K562 (cell line): ENCODE data around the gene KMO. TPM values are rescaled to one million over a fixed set of nuclear protein-coding genes. Genes with fewer than 3 reads are reported as not detected.
A peak's percentile ranks its signal among the peaks of the same experiment; 100 is the strongest.

Experiments used
- ATAC-seq: fragments of 200-7000 bp; cut with Tn5 transposase; 3 replicates; pipeline ENCODE4 v1.9.1; 2020; ENCODE audit warnings: moderate library complexity
- BruUV-seq: library from RNA; stranded (reverse); fragments of 400-500 nt; replicated peaks from 2 replicates; lab custom pipeline; 2021; lab: Mats Ljungman, UMichigan
- CTCF ChIA-PET: fragments of 300-600 bp; formaldehyde crosslinking; extraction: SDS; loops from one replicate; lab custom pipeline; 2021; ENCODE audit warnings: low intra/inter-chr PET ratio; lab: Yijun Ruan, JAX
- POLR2A ChIA-PET: fragments of 300-600, 350-650 bp; sonication (Branson Sonifier 250); formaldehyde crosslinking; extraction: SDS; loops from one replicate; lab custom pipeline; 2021; ENCODE audit warnings: antibody characterized with exemption, inconsistent platforms; lab: Yijun Ruan, JAX
- DNase-seq, 4 experiments: peaks; one replicate each; pipeline versions ENCODE4 v3.0.0 to v3.0.0-alpha.2; 2011 to 2018; ENCODE audit warnings: low spot score in 3 of 4, mixed read lengths in 3 of 4; ENCODE audit errors: extremely low read depth in 1 of 4
- FAIRE-seq: peaks from 2 replicates; lab custom pipeline; 2011; peaks lifted over from hg19 to GRCh38; lab: Jason Lieb, UNC
- H2AFZ ChIP-seq: 2 replicates; pipeline ENCODE4 v1.6.0; 2011; ENCODE audit warnings: low read depth, low read length, control low read depth, inconsistent platforms
- H3K27ac ChIP-seq: fragments of 200-600 bp; 3 replicates; pipeline ENCODE4 v1.8.0; 2011; ENCODE audit warnings: low read depth, mild to moderate bottlenecking, control low read depth, inconsistent platforms, low read length, moderate library complexity, mixed read lengths; ENCODE audit errors: extremely low read depth
- H3K27me3 ChIP-seq, 2 experiments: fragments of 300-600 bp in 1 of 2; 2 replicates in 1 of 2; 3 replicates in 1 of 2; pipeline versions ENCODE4 v1.6.0 to v1.8.0; 2011; ENCODE audit warnings: inconsistent platforms in 2 of 2, low read length in 2 of 2, mild to moderate bottlenecking in 1 of 2, mixed read lengths in 1 of 2, moderate library complexity in 1 of 2; ENCODE audit not compliant: control insufficient read depth in 2 of 2, insufficient read depth in 2 of 2
- H3K36me3 ChIP-seq: fragments of 300-600 bp; 3 replicates; pipeline ENCODE4 v1.8.0; 2011; ENCODE audit warnings: mild to moderate bottlenecking, low read length, inconsistent platforms; ENCODE audit not compliant: control insufficient read depth, insufficient read depth
- H3K4me1 ChIP-seq, 2 experiments: fragments of 200-600 bp in 1 of 2; replicated peaks in 1 of 2; 2 replicates in 1 of 2; 3 replicates in 1 of 2; pipeline versions ENCODE4 v1.5.1 to v1.8.0; 2011; ENCODE audit warnings: inconsistent platforms in 2 of 2, low read length in 2 of 2, mild to moderate bottlenecking in 1 of 2, mixed read lengths in 1 of 2, moderate library complexity in 1 of 2; ENCODE audit not compliant: control insufficient read depth in 2 of 2, insufficient read depth in 2 of 2
- H3K4me2 ChIP-seq: 2 replicates; pipeline ENCODE4 v1.6.1; 2011; ENCODE audit warnings: low read length, control low read depth, inconsistent platforms, mixed read lengths; ENCODE audit not compliant: insufficient read depth
- H3K4me3 ChIP-seq: fragments of 200-600 bp; sonication (generic), shearing (Covaris generic); 2 replicates; pipeline ENCODE4 v1.5.1; 2016; ENCODE audit warnings: control low read depth, inconsistent platforms
- H3K79me2 ChIP-seq: fragments of 200-600 bp; 3 replicates; pipeline ENCODE4 v1.8.0; 2011; ENCODE audit warnings: low read length, inconsistent platforms; ENCODE audit not compliant: control insufficient read depth, insufficient read depth
- H3K9ac ChIP-seq, 2 experiments: 2 replicates each; pipeline versions ENCODE4 v1.6.0 to v1.6.1; 2011; ENCODE audit warnings: low read depth in 2 of 2, low read length in 2 of 2, control low read depth in 1 of 2, inconsistent platforms in 1 of 2, mild to moderate bottlenecking in 1 of 2, mixed read lengths in 1 of 2; ENCODE audit not compliant: insufficient read depth in 1 of 2
- H3K9me1 ChIP-seq: one replicate; pipeline ENCODE4 v1.6.0; 2011; ENCODE audit warnings: inconsistent platforms, mild to moderate bottlenecking, low read length, moderate library complexity; ENCODE audit not compliant: control insufficient read depth, insufficient read depth
- H3K9me3 ChIP-seq: replicated peaks from 2 replicates; pipeline ENCODE4 v1.5.1; 2011; ENCODE audit warnings: low read depth, low read length, inconsistent platforms; ENCODE audit not compliant: control insufficient read depth, insufficient read depth
- H4K20me1 ChIP-seq: replicated peaks from 2 replicates; pipeline ENCODE4 v1.6.1; 2011; ENCODE audit warnings: low read length, inconsistent platforms, mixed read lengths; ENCODE audit not compliant: control insufficient read depth, insufficient read depth
- ATF2 ChIP-seq: sonication (generic); formaldehyde crosslinking; IDR thresholded peaks from 2 replicates; pipeline ENCODE4 v1.8.1; 2022; ENCODE audit warnings: missing genetic modification reagents
- CUX1 ChIP-seq: fragments of 200-800 bp; sonication (Bioruptor generic); IDR thresholded peaks from 2 replicates; pipeline ENCODE4 v1.6.1; 2016; ENCODE audit warnings: missing genetic modification characterization, missing compliant biosample characterization
- PRPF4 ChIP-seq: fragments of 200-400 bp; formaldehyde crosslinking; IDR thresholded peaks from one replicate; pipeline ENCODE4 v1.6.1; 2017; ENCODE audit warnings: low read length, low read depth, mild to moderate bottlenecking; ENCODE audit not compliant: insufficient read depth, poor library complexity, severe bottlenecking
- RBM22 ChIP-seq: fragments of 200-400 bp; formaldehyde crosslinking; IDR thresholded peaks from 2 replicates; pipeline ENCODE4 v1.6.1; 2018; ENCODE audit warnings: low read length, low read depth; ENCODE audit not compliant: poor library complexity, severe bottlenecking
- USF1 ChIP-seq: sonication (generic); formaldehyde crosslinking; IDR thresholded peaks from 2 replicates; pipeline ENCODE4 v1.9.0; 2022; ENCODE audit warnings: mild to moderate bottlenecking, missing genetic modification reagents
- ZNF707 ChIP-seq: fragments of 250-450 bp; sonication (Bioruptor Pico); conservative IDR thresholded peaks from 2 replicates; pipeline ENCODE4 v1.8.0; 2022; ENCODE audit warnings: inconsistent platforms, mild to moderate bottlenecking, moderate library complexity
- WGBS: fragments of 100-300 bp; shearing (Covaris generic); methylation state at CpG from one replicate; pipeline ENCODE4 v1.1.6; 2016; ENCODE audit warnings: low coverage, mixed read lengths; ENCODE audit not compliant: insufficient coverage; ENCODE audit errors: missing lambda C conversion rate; 5-methylcytosine and 5-hydroxymethylcytosine counted together
- in situ Hi-C: fragments of 300-500 bp; cut with MboI; formaldehyde crosslinking; loops from 4 replicates; pipeline ENCODE4 v1.15.0; 2018; ENCODE audit warnings: inconsistent platforms, mixed read lengths
- intact Hi-C: fragments of 100-400 bp; cut with micrococcal nuclease; formaldehyde crosslinking; loops from 2 replicates; pipeline ENCODE4 v1.14.2; 2022
- polyA plus RNA-seq, 8 experiments: library from polyadenylated mRNA; depleted of rRNA in 4 of 8; stranded (reverse) in 5 of 8; unstranded in 3 of 8; fragments of >200 nt; fragmentation: Nextera tagmentation in 2 of 8; fragmentation: Illumina TruSeq in 1 of 8; extraction: Ambion mirVana in 2 of 8; extraction: Trizol in 1 of 8; gene quantifications; 2 replicates each; pipeline versions ENCODE4 v1.2.1 to v1.2.3, GENCODE V29; 2011 to 2014; ENCODE audit warnings: inconsistent platforms in 1 of 8, missing spikeins in 1 of 8
- total RNA-seq, 7 experiments: library from RNA; depleted of rRNA in 6 of 7; stranded (reverse); fragments of >200 nt in 6 of 7; fragmentation: Illumina TruSeq in 2 of 7; extraction: Trizol in 2 of 7; gene quantifications; 2 replicates each; pipeline versions ENCODE4 v1.2.1 to v1.2.3, GENCODE V29; 2011 to 2021; ENCODE audit warnings: low replicate concordance in 1 of 7

KMO gene
- total and polyA plus RNA-seq, 9 of the 15 experiments (the other 6 are each of a cell fraction or from before 2014, with no cell fraction given): 0.01 to 0.11 (median 0.01) TPM; not detected in 6

- intact Hi-C loops: loop anchor here (5.0 kb wide), 1 partner anchor 78 kb away; no protein-coding TSS in a partner anchor
- peaks cover 7 to 9% of the 10 kb centered on the region in 2 experiments for H3K4me1 ChIP-seq
- H3K27ac ChIP-seq: peak overlapping the region; percentile 93
- 0 out of 2 replicates have a peak, but pooled peaks have one; percentile 22 for TF ChIP-seq USF1 (CRISPR knock-in tag)
- TF ChIP-seq ATF2 (CRISPR knock-in tag): no peak
- no peak for TF ChIP-seq CUX1
- TF ChIP-seq ZNF707: no peak
- peak; percentile 7 for TF ChIP-seq RBM22
- TF ChIP-seq PRPF4: no peak
Measured at GRCh38 chr1:241639623-241640148, 107.5 kb downstream of the KMO start.

More at GRCh38 chr1:241639623-241640148, 107.5 kb downstream of the KMO start:
- no peaks in the 10 kb centered on the region for H3K27me3 ChIP-seq
- WGBS: 2% methylated on average over 18 of the region's 42 CpGs
- in situ Hi-C loops: no loop called here
- peak overlapping the region; percentile 90 for H2AFZ ChIP-seq
- peak; percentile 72 for ATAC-seq
- no peak for FAIRE-seq
- H3K79me2 ChIP-seq: peaks cover 54% of the 10 kb centered on the region
- peak; percentile 66 to 74 (median 68) for DNase-seq
- H3K9ac ChIP-seq: peak overlapping the region; percentile 87 to 100
- H3K9me3 ChIP-seq: peaks cover 22% of the 10 kb centered on the region
- no peaks in the 10 kb centered on the region for H3K9me1 ChIP-seq
- 0 out of 2 replicates have a peak, but pooled peaks cover 3% of the 10 kb centered on the region for H4K20me1 ChIP-seq
- H3K4me2 ChIP-seq: peak overlapping the region; percentile 98
- ChIA-PET CTCF (interaction anchor here (0.6 kb wide), 1 partner anchor 162 kb away, joined by 3 read pairs; no protein-coding TSS in a partner anchor), POLR2A (interaction anchor here (1.4 to 1.9 kb wide), 3 partner anchors 14 to 41 kb away, joined by 3 to 6 read pairs (median 3); no protein-coding TSS in a partner anchor)
- H3K4me3 ChIP-seq: peak overlapping the region; percentile 88
- peaks cover 31% of the 10 kb centered on the region for H3K36me3 ChIP-seq
- no TSS peak for BruUV-seq
